Heart left ventricle (tissue), 13 donors: ENCODE measurements around the gene OR4F6.

Experiments
- POLR2A ChIP-seq, 2 donors: fragments of 450-650 bp; IDR thresholded peaks; one replicate each; pipeline ENCODE4 v1.6.1; 2017; ENCODE audit warnings: antibody characterized with exemption in 2 of 2, mild to moderate bottlenecking in 2 of 2, moderate library complexity in 2 of 2
- TF ChIP-seq, protein P1 (sequence below), 12 donors: fragments of 200-600 bp; sonication (generic) in 4 of 12; IDR thresholded peaks; one replicate each; pipeline versions ENCODE4 v1.5.0 to v1.8.0; 2018 to 2022; ENCODE audit warnings: antibody characterized with exemption in 12 of 12, mild to moderate bottlenecking in 5 of 12
- donor health status: ischemic (EF 13 %, LVEDD 7.1; RV severe dilation, severe dysfunction).
- donor health status: DM: no; HTN: yes; CAD: no.
- donor health status: DM: no; HTN: no; CAD: no.
- donor health status: ischemic (EF 25% LVEDD 6.9; RV normal size, moderate dysfunction).
- donor health status: ischemic (EF 25% LVEDD 5.7; RV mildly dilated, moderate dysfunction).
- donor health status: ischemic (EF 35%, LVEDD 5.7; RV mildly dilated, moderate dysfunction).
- donor health status: nonischemic (EF 11% LVEDD 7.7; RV severe dilation, severe dysfunction).
- donor health status: DM: yes; HTN: yes; CAD: no.
- donor health status: PGD.
- donor health status: ischemic (EF 29% LVEDD 5.4; RV normal size, mild dysfunction).
- donor health status: nonischemic (EF 23%, LVEDD 6.1; RV moderate dilation, normal function).

DNA sequence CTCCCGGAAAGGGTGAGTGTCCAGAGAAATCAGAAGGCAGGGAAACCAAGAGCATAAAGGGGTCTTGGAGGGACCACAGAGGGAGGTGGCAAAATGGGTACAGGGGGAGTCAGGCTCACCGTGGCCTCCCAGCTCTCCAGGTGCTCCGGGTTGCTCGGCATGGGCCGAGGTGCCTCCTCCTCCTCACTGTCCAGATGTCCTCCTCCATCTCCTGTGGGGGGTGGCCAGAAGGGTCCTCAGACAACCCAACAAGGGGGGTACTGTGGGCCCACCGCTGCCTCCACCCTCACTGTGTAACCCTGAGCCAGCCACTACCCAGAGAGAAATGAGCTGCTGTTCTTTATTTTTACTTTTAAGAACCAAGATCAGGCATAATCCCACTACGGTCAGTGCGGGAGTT is 30.4 kb upstream of the OR4F6 start:
- TF ChIP-seq, protein P1, sequence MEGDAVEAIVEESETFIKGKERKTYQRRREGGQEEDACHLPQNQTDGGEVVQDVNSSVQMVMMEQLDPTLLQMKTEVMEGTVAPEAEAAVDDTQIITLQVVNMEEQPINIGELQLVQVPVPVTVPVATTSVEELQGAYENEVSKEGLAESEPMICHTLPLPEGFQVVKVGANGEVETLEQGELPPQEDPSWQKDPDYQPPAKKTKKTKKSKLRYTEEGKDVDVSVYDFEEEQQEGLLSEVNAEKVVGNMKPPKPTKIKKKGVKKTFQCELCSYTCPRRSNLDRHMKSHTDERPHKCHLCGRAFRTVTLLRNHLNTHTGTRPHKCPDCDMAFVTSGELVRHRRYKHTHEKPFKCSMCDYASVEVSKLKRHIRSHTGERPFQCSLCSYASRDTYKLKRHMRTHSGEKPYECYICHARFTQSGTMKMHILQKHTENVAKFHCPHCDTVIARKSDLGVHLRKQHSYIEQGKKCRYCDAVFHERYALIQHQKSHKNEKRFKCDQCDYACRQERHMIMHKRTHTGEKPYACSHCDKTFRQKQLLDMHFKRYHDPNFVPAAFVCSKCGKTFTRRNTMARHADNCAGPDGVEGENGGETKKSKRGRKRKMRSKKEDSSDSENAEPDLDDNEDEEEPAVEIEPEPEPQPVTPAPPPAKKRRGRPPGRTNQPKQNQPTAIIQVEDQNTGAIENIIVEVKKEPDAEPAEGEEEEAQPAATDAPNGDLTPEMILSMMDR (IDR thresholded peaks at IDR 0.05), result no peak
- TF ChIP-seq POLR2A (IDR thresholded peaks at IDR 0.05), result no peak
